ENCODE results near the gene ATP5F1B.
"Not testable (repeated sequence)": the region's sequence is repeated elsewhere in the genome, so short reads cannot be mapped to it uniquely, and the experiment has no call there.

Gene ATP5F1B

DNA sequence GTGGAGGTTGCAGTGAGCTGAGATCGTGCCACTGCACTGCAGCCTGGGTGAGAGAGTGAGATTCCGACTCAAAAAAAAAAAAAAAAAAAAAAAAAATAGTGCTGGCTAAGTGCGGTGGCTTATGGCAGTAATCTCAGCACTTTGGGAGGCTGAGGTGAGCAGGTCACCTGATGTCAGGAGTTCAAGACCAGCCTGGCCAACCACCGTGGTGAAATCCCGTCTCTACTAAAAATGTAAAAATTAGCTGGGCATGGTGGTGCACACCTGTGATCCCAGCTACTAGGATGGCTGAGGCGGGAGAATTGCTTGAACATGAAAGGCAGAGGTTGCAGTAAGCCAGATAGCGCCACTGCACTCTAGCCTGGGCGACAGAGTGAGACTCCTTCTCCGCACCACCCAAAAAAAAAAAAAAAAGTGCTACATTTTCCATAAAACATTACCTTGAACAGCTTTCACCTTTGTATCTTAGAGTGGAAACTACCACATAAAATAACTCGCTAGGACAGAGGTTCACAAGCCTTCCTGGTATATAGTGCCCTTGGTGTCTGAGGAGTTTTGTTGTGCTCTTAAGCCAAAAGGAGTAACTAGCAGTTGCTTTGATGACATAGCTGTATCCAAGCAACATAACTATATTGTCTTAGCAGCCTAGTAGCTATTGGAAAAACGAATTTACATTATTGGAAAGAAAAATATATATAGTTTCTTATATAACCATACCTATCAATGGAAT lies 31.2 kb upstream of the ATP5F1B start:
- Histone ChIP-seq H3K4me1 (ENCODE audit: control insufficient read depth, insufficient read depth, low read length, poor library complexity, severe bottlenecking) (peaks cover 1% of the 10 kb centered on the region), H3K36me3 (ENCODE audit: control insufficient read depth, insufficient read depth, low read length) (peaks cover 83% of the 10 kb centered on the region), H3K4me3 (ENCODE audit: extremely low read depth, insufficient read depth, low read length, poor library complexity, severe bottlenecking) (no peak overlapping the region), H3K27ac (ENCODE audit: low read depth, low read length, severe bottlenecking) (no peak overlapping the region), H3K9me3 (ENCODE audit: control insufficient read depth, low read length) (no peaks in the 10 kb centered on the region)
- WGBS, 2 experiments (ENCODE audit: insufficient coverage in 2 of 2), result 84 to 89% methylated on average over 4 to 8 of the region's 11 CpGs

DNA sequence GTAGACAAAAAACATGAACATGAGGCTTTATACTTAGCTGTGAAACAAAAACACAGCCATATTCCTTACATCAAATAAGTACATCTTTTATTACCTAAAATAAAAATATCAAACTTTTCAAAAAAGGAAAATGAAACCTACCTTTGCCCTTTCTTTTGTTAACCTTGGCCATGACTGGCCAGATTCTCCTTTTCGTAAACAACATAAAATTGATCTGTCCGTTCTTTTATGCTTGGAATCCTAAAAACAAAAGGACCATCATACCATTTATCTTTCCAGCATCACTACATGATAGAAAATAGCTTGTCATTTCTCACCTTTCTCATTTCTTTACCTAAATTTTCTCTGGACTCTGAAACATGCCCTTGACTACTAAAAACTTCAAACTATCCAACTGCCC lies 25.8 kb upstream of the ATP5F1B start:
- Histone ChIP-seq H3K36me3 (ENCODE audit: control insufficient read depth, insufficient read depth, low read length) (peaks cover 89% of the 10 kb centered on the region), H3K4me1 (ENCODE audit: control insufficient read depth, insufficient read depth, low read length, poor library complexity, severe bottlenecking) (no peaks in the 10 kb centered on the region), H3K9me3 (ENCODE audit: control insufficient read depth, low read length) (no peaks in the 10 kb centered on the region), H3K4me3 (ENCODE audit: extremely low read depth, insufficient read depth, low read length, poor library complexity, severe bottlenecking) (no peak overlapping the region), H3K27ac (ENCODE audit: low read depth, low read length, severe bottlenecking) (no peak overlapping the region)
- WGBS, 2 experiments (ENCODE audit: insufficient coverage in 2 of 2), result 94 to 100% methylated on average over 2 of the region's 2 CpGs

DNA sequence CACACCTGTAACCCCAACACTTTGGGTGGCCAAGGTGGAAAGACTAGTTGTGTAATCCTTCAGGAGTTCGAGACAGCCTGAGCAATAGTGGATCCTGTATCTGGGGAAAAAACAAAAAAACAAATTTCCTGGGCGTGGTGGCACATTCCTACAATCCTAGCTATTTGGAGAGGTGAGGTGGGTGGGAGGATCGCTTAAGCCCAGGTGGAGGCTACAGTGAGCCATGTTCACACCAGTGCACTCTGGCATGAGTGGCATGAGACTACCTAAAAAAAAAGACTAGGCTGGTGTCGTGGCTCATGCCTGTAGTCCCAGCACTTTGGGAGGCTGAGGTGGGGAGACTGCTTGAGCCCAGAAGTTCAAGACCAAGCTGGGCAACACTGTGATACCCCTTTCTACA lies 25.1 kb upstream of the ATP5F1B start:
- H3K4me3 ChIP-seq (ENCODE audit: extremely low read depth, insufficient read depth, low read length, poor library complexity, severe bottlenecking), result no peak overlapping the region
- WGBS, 2 experiments (ENCODE audit: insufficient coverage in 2 of 2), result 93 to 95% methylated on average over 4 of the region's 4 CpGs
- H3K9me3 ChIP-seq (ENCODE audit: control insufficient read depth, low read length), result no peaks in the 10 kb centered on the region
- H3K36me3 ChIP-seq (ENCODE audit: control insufficient read depth, insufficient read depth, low read length), result peaks cover 90% of the 10 kb centered on the region
- no peak overlapping the region for H3K27ac ChIP-seq (ENCODE audit: low read depth, low read length, severe bottlenecking)
- H3K4me1 ChIP-seq (ENCODE audit: control insufficient read depth, insufficient read depth, low read length, poor library complexity, severe bottlenecking), result no peaks in the 10 kb centered on the region

DNA sequence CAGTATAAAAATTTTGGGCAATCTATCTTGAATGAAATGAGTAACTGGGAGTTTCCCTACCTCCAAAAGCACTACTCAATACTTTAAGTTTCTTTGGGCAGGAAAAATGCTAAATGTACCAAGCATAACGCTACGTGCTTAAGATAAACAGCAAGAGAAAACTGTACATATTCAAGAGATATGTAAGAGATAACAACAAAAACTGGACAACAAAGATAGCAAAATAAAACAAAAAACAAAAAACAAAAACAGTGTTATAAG lies 22.3 kb upstream of the ATP5F1B start:
- no peaks in the 10 kb centered on the region for H3K9me3 ChIP-seq (ENCODE audit: control insufficient read depth, low read length)
- no CpG with 5 or more reads among the region's 2 CpGs for WGBS, 2 experiments (ENCODE audit: insufficient coverage in 2 of 2)
- no peak overlapping the region for H3K4me3 ChIP-seq (ENCODE audit: extremely low read depth, insufficient read depth, low read length, poor library complexity, severe bottlenecking)
- H3K27ac ChIP-seq (ENCODE audit: low read depth, low read length, severe bottlenecking), result no peak overlapping the region
- peaks cover 94% of the 10 kb centered on the region for H3K36me3 ChIP-seq (ENCODE audit: control insufficient read depth, insufficient read depth, low read length)
- H3K4me1 ChIP-seq (ENCODE audit: control insufficient read depth, insufficient read depth, low read length, poor library complexity, severe bottlenecking), result no peaks in the 10 kb centered on the region

DNA sequence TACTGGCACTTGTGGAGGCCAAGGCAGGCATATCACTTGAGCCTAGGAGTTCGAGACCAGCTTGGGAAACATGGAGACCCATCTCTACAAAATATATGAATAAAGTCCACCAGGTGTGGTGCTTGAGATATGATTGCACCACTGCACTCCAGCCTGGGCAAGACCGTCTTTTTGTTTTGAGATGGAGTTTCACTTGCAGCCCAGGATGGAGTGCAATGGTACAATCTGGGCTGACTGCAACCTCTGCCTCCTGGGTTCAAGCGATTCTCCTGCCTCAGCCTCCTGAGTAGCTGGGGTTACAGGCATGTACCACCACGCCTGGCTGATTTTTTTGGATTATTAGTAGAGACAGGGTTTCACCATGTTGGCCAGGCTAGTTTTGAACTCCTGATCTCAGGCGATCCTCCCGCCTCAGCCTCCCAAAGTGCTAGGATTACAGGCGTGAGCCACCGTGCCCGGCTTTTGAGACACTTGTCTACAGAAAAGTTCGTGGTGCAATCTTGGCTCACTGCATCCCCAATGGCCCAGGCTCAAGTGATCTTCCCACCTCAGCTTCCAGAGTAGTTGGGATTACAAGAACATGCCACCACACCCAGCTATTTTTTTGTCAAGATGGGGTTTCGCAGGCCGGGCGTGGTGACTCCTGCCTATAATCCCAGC lies 16.3 kb upstream of the ATP5F1B start:
- Histone ChIP-seq H3K4me3 (ENCODE audit: extremely low read depth, insufficient read depth, low read length, poor library complexity, severe bottlenecking) (no peak overlapping the region), H3K4me1 (ENCODE audit: control insufficient read depth, insufficient read depth, low read length, poor library complexity, severe bottlenecking) (no peaks in the 10 kb centered on the region), H3K27ac (ENCODE audit: low read depth, low read length, severe bottlenecking) (no peak overlapping the region), H3K36me3 (ENCODE audit: control insufficient read depth, insufficient read depth, low read length) (peaks cover 46% of the 10 kb centered on the region), H3K9me3 (ENCODE audit: control insufficient read depth, low read length) (no peaks in the 10 kb centered on the region)
- WGBS, 2 experiments (ENCODE audit: insufficient coverage in 2 of 2), result 90 to 92% methylated on average over 12 of the region's 13 CpGs

DNA sequence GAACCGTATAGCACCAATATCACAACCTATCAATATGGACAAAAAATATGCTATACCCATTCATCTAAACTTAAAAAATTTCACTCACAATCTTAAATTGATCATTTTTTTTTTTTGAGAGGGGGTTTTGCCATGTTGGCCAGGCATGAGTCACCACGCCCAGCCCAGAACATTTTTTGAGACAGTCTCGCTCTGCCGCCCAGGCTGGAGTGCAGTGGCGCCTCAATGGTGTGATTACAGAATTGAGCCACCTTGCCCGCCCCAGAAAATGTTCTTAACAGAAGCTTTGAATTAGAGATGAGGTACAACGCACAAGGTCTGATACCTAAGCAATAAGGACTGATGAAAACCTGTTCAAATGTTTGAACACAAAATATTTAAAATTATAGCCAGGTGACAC lies 15.8 kb upstream of the ATP5F1B start:
- Histone ChIP-seq H3K27ac (ENCODE audit: low read depth, low read length, severe bottlenecking) (no peak overlapping the region), H3K9me3 (ENCODE audit: control insufficient read depth, low read length) (no peaks in the 10 kb centered on the region), H3K4me1 (ENCODE audit: control insufficient read depth, insufficient read depth, low read length, poor library complexity, severe bottlenecking) (no peaks in the 10 kb centered on the region), H3K4me3 (ENCODE audit: extremely low read depth, insufficient read depth, low read length, poor library complexity, severe bottlenecking) (no peak overlapping the region), H3K36me3 (ENCODE audit: control insufficient read depth, insufficient read depth, low read length) (peaks cover 40% of the 10 kb centered on the region)
- WGBS, 2 experiments (ENCODE audit: insufficient coverage in 2 of 2), result 88 to 95% methylated on average over 4 to 5 of the region's 7 CpGs

DNA sequence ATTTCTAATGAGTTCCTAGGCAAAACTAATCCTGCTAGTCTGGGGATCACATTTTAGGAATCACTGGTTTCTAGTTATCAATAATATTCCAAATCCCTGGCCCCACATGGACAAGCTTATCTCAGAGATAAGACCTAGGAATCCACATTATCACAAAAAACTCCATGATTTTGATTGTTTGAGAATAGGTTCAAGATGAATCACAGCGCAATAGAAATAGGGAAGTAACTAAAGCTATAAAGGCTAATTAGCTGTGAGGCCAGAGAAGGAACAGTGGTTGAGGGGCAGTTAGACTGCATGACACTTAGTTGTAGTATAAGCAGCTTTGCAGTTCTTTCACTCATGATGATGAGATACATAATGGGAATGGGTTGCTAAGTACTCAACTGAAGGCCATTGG lies 13.1 kb upstream of the ATP5F1B start:
- WGBS, 2 experiments (ENCODE audit: insufficient coverage in 2 of 2), result 100% methylated on average over 1 of the region's 1 CpG
- Histone ChIP-seq H3K4me3 (ENCODE audit: extremely low read depth, insufficient read depth, low read length, poor library complexity, severe bottlenecking) (no peak overlapping the region), H3K4me1 (ENCODE audit: control insufficient read depth, insufficient read depth, low read length, poor library complexity, severe bottlenecking) (no peaks in the 10 kb centered on the region), H3K9me3 (ENCODE audit: control insufficient read depth, low read length) (no peaks in the 10 kb centered on the region), H3K36me3 (ENCODE audit: control insufficient read depth, insufficient read depth, low read length) (peaks cover 16% of the 10 kb centered on the region), H3K27ac (ENCODE audit: low read depth, low read length, severe bottlenecking) (no peak overlapping the region)

DNA sequence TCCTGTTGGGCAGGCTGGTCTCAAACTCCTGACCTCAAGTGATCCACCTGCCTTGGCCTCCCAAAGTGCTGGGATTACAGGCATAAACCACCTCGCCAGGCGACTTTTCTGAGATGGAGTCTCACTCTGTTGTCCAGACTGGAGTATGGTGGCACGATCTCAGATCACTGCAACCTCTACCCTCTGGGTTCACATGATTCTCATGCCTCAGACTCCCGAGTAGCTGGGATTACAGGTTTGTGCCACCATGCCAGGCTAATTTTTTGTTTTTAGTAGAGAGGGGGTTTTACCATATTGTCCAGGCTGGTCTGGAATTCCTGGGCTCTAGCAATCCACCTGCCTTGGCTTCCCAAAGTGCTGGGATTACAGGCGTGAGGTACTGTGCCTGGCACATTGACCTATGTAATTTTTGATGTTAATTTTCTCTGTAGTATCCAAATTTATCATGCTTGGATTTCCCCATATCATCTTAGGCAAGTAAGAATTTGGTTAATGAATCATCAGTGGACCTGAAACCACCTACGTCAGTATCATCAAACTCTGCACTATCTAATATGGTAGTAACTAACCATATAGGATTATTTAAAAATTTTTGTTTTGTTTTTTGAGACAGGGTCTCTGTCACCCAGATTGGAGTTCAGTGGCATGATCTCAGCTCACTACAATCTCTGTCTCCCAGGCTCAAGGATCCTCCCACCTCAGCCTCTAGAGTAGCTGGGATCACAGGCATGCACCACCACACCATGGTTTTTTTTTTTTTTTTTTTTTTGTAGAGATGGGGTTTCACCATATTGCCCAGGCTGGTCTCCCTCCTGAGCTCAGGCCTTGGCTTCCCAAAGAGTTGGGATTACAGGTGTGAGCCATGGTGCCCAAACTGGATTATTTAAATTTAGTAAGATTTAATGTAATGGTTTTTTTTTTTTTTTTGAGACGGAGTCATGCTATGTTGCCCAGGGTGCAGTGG lies 11.9 kb upstream of the ATP5F1B start:
- Histone ChIP-seq H3K4me3 (ENCODE audit: extremely low read depth, insufficient read depth, low read length, poor library complexity, severe bottlenecking) (no peak overlapping the region), H3K9me3 (ENCODE audit: control insufficient read depth, low read length) (peaks cover 5% of the 10 kb centered on the region), H3K27ac (ENCODE audit: low read depth, low read length, severe bottlenecking) (no peak overlapping the region), H3K36me3 (ENCODE audit: control insufficient read depth, insufficient read depth, low read length) (peaks cover 4% of the 10 kb centered on the region), H3K4me1 (ENCODE audit: control insufficient read depth, insufficient read depth, low read length, poor library complexity, severe bottlenecking) (no peaks in the 10 kb centered on the region)
- 90 to 100% methylated on average over 3 of the region's 7 CpGs for WGBS, 2 experiments (ENCODE audit: insufficient coverage in 2 of 2)

DNA sequence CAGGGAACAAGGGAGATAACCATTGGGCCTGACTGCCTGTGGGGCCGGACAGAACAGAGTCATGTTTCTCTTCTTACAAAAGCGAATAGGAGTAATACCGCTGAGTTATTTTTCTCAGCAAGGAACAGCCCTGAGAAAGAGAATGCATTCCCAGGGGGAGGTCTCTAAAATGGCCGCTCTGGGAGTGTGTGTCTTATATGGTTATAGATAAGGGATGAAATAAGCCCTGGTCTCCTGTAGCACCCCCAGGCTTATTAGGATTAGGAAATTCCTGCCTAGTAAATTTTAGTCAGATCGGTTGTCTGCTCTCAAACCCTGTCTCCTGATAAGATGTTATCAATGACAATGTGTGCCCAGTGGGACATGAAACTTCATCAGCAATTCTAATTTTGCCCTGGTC lies 8.0 kb upstream of the ATP5F1B start:
- not testable (repeated sequence) for H3K4me1 ChIP-seq (ENCODE audit: control insufficient read depth, insufficient read depth, low read length, poor library complexity, severe bottlenecking); H3K4me3 ChIP-seq (ENCODE audit: extremely low read depth, insufficient read depth, low read length, poor library complexity, severe bottlenecking); H3K36me3 ChIP-seq (ENCODE audit: control insufficient read depth, insufficient read depth, low read length); H3K9me3 ChIP-seq (ENCODE audit: control insufficient read depth, low read length); H3K27ac ChIP-seq (ENCODE audit: low read depth, low read length, severe bottlenecking)
- WGBS, 2 experiments (ENCODE audit: insufficient coverage in 2 of 2), result 80 to 93% methylated on average over 4 to 5 of the region's 5 CpGs

DNA sequence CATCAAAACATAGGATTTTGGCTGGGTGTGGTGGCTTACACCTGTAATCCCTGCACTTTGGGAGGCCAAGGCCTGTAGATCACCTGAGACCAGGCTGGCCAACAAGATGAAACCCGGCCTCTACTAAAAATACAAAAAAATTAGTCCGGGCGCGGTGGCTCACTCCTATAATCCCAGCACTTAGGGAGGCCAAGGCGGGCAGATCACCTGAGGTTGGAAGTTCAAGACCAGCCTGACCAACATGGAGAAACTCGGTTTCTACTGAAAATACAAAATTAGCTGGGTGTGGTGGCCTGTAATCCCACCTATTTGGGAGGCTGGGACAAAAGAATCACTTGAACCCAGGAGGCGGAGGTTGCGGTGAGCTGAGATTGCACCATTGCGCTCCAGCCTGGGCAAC lies 2.2 kb upstream of the ATP5F1B start:
- H3K4me1 ChIP-seq (ENCODE audit: control insufficient read depth, insufficient read depth, low read length, poor library complexity, severe bottlenecking); H3K4me3 ChIP-seq (ENCODE audit: extremely low read depth, insufficient read depth, low read length, poor library complexity, severe bottlenecking); H3K27ac ChIP-seq (ENCODE audit: low read depth, low read length, severe bottlenecking); H3K9me3 ChIP-seq (ENCODE audit: control insufficient read depth, low read length): not testable (repeated sequence)
- WGBS, 2 experiments (ENCODE audit: insufficient coverage in 2 of 2), result 90% methylated on average over 8 to 9 of the region's 9 CpGs
- peaks cover 25% of the 10 kb centered on the region for H3K36me3 ChIP-seq (ENCODE audit: control insufficient read depth, insufficient read depth, low read length)
